Activated T-helper 1 cell treated with anti-CD3 and anti-CD28 coated beads, Interleukin-2, amount 50 U/mL, for 16 hours (primary cell): Measurements from ENCODE around the gene BTBD9.
"Not testable (repeated sequence)": the region's sequence is repeated elsewhere in the genome, so short reads cannot be mapped to it uniquely, and the experiment has no call there.

Experiments used
- DNase-seq, 2 donors: peaks; one replicate each; pipeline ENCODE4 v3.0.0-alpha.2; 2020; ENCODE audit warnings: low read depth in 1 of 2, low spot score in 1 of 2

Gene BTBD9

DNA sequence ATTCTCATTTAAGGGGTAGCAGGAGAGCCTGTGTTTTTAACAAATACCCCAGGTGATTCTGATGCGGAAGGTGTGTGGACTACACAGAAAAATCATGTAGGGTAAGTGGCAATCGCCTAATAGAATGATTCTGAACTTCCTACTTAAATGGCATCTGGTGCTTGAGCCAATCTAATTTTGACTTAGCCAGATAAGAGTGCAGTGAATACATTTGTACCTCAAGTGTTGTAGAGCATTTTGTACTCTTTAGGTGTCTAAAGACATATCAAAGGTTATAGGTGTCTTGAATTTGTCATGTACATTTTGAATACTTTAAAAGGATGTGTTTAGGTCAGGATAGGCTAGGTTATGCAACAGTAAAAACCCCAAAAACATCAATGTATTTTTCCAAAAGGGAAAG is 10.0 kb upstream of the BTBD9 start:
- DNase-seq: no peak

DNA sequence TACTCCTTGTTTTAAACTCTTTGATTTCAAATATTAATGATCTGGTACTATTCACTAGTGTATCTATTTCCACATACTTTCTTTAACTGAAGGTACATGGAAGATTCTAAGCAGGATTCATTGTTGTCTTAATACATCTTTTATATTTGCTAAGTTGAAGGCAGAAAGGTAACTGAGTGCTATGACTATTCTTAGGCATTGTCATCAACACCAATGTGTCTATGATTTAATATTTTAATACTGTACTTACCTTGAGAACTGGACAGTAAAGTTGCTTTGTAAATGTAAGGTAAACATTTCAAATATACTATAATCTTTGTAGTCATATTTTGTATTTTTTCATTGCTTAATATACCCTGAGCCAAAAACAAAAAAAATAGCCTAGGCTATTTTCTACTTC is 8.9 kb upstream of the BTBD9 start:
- DNase-seq: no peak

DNA sequence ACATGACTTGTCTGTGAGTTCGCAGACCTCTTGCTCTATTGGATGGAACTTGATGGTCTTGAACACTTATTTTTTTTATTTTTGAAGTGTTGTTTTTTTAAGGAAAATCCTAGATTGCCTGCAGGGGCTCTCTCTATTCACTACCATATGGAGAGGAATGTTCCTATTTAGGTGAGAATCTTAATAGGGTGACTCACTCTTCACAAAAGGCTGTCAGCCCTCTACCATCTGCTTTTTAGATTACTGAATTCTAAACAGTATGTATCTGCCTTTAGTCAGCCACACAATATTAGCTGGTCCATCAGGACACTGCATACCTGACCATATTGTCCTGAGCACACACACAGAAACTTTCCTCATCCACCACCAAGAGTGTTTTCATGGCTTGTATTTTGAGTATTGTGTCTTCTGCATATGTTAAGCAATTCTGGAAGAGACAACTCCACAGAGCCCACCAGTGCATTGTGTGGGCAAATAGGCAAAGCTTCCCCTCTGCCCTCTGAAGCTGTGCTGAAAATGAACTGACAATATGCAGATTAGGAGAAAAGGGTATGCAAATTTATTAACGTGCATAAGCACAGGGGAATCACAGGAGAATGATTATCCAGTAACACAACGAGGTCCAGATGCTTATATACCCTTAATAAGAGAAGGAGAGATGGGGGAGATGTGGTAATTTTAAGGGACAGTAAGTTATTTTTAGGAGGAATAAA is 6.6 kb upstream of the BTBD9 start:
- DNase-seq: no peak

DNA sequence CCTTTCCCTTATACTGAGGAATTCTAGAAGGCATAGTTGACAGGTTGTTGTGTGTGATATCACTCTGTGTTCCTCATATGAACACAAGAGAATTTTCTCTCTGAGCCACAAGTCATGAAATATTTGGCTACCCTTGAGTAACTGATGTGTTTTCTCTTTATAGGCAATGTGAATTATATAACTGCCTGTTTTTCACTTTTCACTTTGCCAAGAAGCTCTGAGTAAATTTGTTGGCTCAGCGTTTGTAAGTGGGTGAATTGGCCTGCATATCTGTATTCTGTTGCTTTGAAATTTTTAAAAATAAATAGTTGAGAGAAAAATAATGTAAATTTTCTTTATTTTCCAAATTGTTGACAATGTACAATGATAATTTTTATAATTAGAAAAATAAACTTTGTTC is 5.2 kb upstream of the BTBD9 start:
- DNase-seq: no peak

GRCh38 chr6:38640216-38640909 is 634 bp upstream of the BTBD9 start:
- no peak for DNase-seq

DNA sequence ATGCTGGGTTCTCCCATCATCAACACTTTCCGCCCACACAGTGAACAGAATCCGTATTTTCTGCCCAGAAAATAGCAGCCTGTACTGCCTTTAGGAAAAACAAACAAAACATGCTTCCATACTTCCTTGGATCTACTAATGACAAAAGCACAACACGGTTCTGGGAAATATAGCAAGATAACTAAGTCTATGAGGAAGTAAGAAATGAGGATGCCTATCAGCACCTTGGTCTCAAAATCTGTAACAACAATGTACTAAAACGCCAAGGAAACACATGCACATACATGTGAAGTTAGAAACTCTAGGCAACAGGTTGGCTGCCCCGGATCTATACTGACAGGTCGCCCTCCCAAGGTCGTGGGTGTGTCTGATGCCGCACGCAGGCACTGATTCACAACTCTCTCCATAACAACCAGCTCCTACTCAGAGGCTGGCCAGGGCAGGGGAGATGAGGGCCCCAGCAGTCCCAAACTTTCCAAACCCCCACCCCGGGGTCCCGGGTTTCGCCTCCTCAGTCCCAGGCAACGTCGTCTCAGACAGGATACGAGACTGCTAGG is 710 bp downstream of the BTBD9 start:
- DNase-seq: peak; percentile 40 to 47

DNA sequence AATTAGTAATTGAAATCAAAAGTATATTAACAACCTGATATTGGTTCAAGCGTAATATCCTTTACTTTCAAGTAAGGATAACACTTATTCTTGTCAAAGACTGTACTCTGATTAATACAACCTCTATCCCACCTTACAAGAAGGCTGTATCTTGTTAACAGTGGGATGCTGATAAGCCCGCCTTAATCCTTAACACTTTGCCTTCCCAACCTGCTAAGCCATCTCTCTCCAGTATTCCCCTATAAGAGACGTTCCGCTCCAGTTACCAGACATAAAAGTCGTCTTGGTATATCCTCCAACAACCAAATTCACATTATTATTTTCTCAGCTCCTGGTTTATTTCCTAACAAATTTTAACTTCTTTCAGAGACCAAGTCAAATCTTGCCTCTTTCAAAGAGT is 2.0 kb downstream of the BTBD9 start:
- DNase-seq: no peak

- DNase-seq: no peak
Observed at GRCh38 chr6:38636027-38636426, 3.7 kb downstream of the BTBD9 start.

DNA sequence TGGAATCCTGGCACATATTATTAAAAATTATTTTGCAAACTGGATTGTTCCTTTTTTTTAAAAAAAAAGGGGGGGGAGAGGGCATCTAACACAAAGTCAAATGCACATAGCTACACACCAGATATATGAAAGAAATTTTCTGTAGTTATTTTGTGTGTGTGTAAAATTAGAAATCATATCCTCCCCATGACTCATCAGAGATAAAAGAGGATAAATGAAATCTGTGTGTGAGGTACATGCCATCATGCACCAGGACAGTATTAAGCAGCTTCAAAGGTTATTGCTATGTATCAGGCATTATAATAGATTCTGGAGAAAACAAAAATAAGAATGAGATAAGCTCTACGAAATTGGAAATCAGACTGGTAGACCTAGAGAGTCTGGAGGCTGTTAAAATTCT is 5.2 kb downstream of the BTBD9 start:
- DNase-seq: no peak

- no peak for DNase-seq
Observed at GRCh38 chr6:38632490-38632889, 7.2 kb downstream of the BTBD9 start.

DNA sequence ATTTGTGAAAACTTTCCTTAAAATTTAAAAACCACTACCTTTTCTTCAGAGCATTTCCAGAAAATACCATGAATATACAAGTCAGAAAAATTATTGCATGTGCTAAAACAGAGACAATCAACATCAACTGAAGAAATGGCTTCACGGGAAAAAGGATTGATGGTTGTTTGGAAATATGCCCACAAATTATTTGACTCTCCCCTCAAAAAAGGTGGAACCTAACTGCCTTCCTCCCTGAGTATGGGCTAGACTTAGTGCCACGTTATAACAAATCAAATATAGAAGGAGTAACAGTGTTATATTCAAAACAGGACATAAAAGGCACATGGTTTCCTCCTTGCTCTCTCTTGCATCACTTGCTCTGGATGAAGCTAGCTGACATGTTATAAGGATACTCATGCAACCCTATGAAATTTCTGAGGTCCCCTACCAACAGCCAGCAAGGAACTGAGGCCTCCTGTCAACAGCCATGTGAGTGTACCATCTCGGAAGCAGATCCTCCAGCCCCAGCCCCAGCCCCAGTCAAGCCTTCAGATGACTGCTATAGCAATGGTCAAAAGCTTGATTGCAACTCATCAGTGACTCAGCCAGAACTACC is 8.4 kb downstream of the BTBD9 start:
- DNase-seq: no peak

GRCh38 chr6:38625217-38625616 is 14.5 kb downstream of the BTBD9 start:
- no peak for DNase-seq

- not testable (repeated sequence) for DNase-seq
Observed at GRCh38 chr6:38619342-38619741, 20.4 kb downstream of the BTBD9 start.

DNA sequence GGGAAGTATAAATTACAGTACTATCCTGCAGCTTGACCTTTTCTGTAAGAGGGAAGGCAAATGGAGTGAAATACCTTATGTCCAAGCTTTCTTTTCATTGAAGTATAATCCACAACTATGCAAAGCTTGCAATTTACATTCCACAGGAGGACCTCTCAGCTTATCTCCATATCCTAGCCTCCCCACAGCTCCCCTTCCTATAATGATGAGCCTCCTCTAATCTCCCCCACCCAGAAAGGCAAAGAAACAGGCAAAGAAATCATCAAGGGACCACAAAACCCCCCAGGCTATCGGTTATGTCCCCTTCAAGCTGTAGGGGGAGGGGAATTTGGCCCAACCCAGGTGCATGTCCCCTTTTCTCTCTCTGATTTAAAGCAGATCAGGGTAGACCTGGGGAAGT is 21.4 kb downstream of the BTBD9 start:
- DNase-seq: not testable (repeated sequence)

DNA sequence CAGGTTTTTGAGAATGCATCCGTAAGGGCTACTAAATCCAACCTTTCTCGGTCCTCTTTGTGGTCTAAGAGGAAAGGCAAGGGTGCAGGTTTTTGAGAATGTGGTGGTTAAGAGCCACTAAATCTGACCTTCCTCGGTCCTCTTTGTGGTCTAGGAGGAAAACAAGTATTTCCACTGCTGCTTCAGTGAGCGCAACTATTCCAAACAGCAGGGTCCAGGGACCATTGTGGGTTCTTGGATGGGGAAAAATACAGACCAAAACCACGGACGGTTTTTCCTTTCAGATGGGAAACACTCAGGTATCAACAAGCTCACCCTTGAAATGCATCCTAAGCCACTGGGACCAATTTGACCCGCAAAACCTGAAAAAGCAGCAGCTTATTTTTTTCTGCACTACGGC is 21.9 kb downstream of the BTBD9 start:
- no peak for DNase-seq

GRCh38 chr6:38612143-38612965 is 27.4 kb downstream of the BTBD9 start:
- no peak for DNase-seq

DNA sequence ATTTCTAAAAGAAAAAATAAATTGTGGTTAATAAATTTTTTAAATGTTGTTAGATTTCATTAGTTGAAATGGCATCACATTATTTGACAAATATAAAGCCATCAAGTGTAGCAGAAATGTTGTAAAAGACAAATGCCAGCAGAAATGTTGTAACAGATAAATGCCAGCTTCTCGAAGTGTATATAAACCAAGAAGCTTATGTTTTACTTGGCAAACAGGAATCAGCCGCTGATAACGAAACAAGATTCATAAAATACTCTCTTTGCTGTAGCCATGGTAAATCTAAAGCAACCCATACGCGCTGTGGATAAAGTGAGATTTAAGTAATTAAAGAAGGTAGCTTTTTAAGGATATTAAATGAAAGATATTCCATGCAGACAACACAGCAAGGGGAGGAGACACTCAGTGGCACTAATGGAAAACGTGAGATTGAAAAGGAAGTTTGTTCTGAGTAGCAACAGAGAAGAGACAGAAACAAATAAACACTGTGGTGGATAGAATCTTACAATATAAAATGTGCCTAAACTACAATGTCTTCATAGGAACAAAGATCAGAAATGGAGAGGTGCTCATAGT is 29.6 kb downstream of the BTBD9 start:
- DNase-seq: no peak

GRCh38 chr6:38604700-38605099 is 35.0 kb downstream of the BTBD9 start:
- no peak for DNase-seq

DNA sequence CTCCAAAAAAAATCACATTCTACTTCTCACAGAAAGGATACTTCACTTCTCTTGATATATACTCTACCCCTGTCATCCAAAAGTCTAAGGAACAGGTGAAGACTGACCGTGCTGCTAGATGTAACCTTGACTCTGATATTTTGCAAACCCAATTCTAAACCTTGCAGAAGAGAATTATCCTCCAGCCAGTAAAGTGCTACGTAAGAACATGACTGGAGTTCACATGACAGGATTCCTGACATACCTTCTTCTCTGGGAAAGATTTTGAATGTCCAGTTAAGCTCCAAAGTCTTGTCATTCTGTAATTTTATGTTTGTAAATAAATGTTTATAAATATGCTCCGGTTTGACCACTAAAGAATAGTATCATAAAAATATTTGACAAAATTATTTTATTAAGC is 35.8 kb downstream of the BTBD9 start:
- DNase-seq: no peak

- no peak for DNase-seq
Observed at GRCh38 chr6:38603496-38603895, 36.2 kb downstream of the BTBD9 start.

DNA sequence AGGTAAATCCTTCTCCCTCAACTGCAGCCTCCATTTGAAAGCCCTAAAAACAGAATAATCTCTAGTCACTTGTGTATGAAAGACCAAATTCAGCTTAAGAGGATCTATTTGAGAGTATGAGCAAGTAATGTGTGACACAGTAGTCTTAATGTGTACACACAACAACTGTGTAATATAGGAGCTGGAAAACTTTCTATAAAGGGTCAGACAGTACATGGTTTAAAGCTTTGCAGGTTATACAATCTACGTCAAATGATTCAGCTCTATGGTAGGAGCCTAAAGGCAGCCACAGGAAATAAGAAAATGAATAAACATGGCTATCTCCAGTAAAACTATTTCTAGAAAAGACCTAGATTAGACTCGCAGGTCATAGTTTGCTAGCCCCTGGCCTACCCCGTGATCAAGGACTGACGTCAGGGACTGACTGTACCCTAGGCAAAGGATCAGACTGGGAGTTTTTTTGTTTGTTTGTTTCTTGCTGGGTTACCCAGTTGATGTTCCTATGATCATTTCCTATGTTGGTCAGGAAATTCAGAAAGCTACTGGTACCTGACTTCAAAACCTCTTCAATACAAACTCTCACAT is 39.7 kb downstream of the BTBD9 start:
- no peak for DNase-seq
